Activated CD4-positive, alpha-beta T cell treated with anti-CD3 and anti-CD28 coated beads, Interleukin-2, amount 10 ng/mL, durations not matched to agents 7 days and 5 days (primary cell): Measurements from ENCODE around the gene WIF1. TPM values are rescaled to one million over a fixed set of nuclear protein-coding genes. Genes with fewer than 3 reads are reported as not detected.

ENCODE experiments used
- CTCF ChIA-PET: fragments of 350-600 bp; sonication (Branson Sonifier 250); formaldehyde crosslinking; loops from one replicate; lab custom pipeline; 2021; ENCODE audit warnings: antibody characterized with exemption; lab: Charles Lee
- POLR2A ChIA-PET: fragments of 350-600 bp; sonication (Branson Sonifier 250); formaldehyde crosslinking; loops from one replicate; lab custom pipeline; 2021; ENCODE audit warnings: antibody characterized with exemption; lab: Charles Lee
- DNase-seq: peaks from one replicate; pipeline ENCODE4 v3.0.0-alpha.2; 2020
- H3K27ac Mint-ChIP-seq: one replicate; pipeline ENCODE4 v1.8.0; 2021; ENCODE audit warnings: mild to moderate bottlenecking, moderate library complexity, mixed read lengths
- H3K27me3 Mint-ChIP-seq: one replicate; pipeline ENCODE4 v1.8.0; 2021; ENCODE audit warnings: mixed read lengths
- H3K36me3 Mint-ChIP-seq: one replicate; pipeline ENCODE4 v1.8.0; 2021; ENCODE audit warnings: low read depth, mixed read lengths
- H3K4me1 Mint-ChIP-seq: one replicate; pipeline ENCODE4 v1.8.0; 2021; ENCODE audit warnings: mixed read lengths
- H3K4me3 Mint-ChIP-seq: one replicate; pipeline ENCODE4 v1.8.0; 2021; ENCODE audit warnings: mild to moderate bottlenecking, moderate library complexity, mixed read lengths
- H3K9me3 Mint-ChIP-seq: one replicate; pipeline ENCODE4 v1.8.0; 2021; ENCODE audit warnings: mixed read lengths
- total RNA-seq, 2 experiments: library from RNA; stranded (reverse); gene quantifications; one replicate each; pipeline ENCODE4 v1.2.3, GENCODE V29; 2021

Gene WIF1
- total RNA-seq, 2 experiments from 2014 or later = not detected

DNA sequence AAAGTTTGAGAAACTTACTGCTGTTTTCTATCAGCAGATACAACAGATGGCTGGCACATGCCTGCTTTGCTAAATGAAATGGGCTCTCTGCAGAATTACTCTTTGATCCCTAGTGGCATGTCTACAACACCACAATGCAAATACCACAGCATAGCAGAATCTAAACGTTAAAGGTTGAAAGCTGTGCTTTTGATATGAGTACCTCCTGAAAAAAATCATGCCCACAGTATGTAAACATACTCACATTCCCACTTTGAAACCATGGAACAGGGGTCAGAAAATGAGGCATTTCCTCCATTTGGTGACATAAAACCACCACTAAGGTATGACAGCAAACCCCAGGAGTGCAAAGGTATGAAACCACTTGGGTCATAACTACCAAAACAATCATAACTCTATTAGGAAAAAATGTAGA lies 7.5 kb downstream of the WIF1 start:
- POLR2A ChIA-PET = no interaction called here
- Mint-ChIP-seq H3K36me3 (no peaks in the 10 kb centered on the region), H3K9me3 (no peaks in the 10 kb centered on the region), H3K27me3 (peaks cover 25% of the 10 kb centered on the region), H3K4me3 (no peak overlapping the region), H3K4me1 (no peaks in the 10 kb centered on the region), H3K27ac (no peak overlapping the region)
- no peak for DNase-seq
- CTCF ChIA-PET = no interaction called here

DNA sequence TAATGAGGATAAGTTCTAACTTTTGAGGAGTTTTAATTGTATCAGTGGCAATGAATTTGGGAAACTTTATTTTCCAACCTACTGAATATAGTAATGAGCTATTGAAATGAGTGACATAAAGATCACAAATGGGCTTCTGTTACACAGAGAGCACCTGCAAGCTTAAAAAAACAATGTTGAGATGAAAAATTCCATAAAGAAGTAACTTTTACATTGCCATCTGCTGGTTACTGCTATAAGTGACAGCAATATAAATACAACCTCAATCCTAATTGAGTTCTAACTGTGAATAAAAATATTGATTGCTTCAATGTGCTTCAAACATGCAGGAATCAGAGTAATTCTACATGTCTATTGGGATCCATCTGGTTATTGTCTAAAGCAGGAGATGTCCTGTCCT lies 14.2 kb downstream of the WIF1 start:
- Mint-ChIP-seq H3K4me3 (no peak overlapping the region), H3K27ac (no peak overlapping the region), H3K9me3 (no peaks in the 10 kb centered on the region), H3K36me3 (no peaks in the 10 kb centered on the region), H3K27me3 (peaks cover 15% of the 10 kb centered on the region), H3K4me1 (no peaks in the 10 kb centered on the region)
- POLR2A ChIA-PET = no interaction called here
- CTCF ChIA-PET = interaction anchor here (0.9 kb wide), 1 partner anchor 217 kb away, joined by 3 read pairs; no protein-coding TSS in a partner anchor
- no peak for DNase-seq

DNA sequence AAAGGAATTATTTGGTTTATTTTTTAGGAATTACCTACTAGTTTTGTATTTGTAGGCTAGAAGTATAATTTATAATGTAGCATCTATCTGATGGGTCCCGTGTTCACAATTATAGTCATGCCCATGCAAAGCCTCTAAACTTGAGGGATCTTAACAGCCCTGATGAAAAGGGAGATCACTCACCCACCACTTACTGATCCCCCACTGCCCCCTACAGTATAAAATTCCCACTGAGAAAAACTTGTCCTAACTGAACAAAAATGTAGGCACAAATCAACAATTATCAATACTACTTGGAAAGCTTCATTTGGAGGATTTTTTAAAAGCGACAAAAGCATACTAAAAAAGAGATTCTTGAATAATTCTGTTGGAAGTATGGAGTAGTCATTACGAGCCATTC lies 21.0 kb downstream of the WIF1 start:
- Mint-ChIP-seq H3K27me3 (peaks cover 47% of the 10 kb centered on the region), H3K27ac (no peak overlapping the region), H3K36me3 (no peaks in the 10 kb centered on the region), H3K4me3 (no peak overlapping the region), H3K4me1 (no peaks in the 10 kb centered on the region), H3K9me3 (no peaks in the 10 kb centered on the region)
- ChIA-PET CTCF (no interaction called here), POLR2A (no interaction called here)
- no peak for DNase-seq

DNA sequence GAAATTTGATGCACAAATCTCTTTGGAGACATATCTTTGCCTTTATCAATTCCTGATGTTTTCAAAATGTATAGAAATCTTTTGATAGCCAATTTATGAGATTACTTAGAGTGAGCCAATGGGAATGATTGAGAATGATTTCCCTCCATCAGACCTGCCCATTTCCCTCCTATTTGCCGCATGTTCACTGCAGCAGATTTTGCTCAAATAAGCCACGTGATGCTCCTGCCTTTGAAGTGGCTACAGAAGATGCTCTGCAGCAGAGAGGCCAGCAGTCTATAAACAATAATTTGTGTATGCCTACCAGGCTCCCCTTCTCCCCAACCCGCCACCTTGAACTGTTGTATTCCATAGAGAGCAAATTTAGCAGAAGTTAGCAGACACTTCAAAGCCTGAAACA lies 21.9 kb downstream of the WIF1 start:
- CTCF ChIA-PET = no interaction called here
- no peaks in the 10 kb centered on the region for H3K9me3 Mint-ChIP-seq

GRCh38 chr12:65098364-65098763 lies 22.7 kb downstream of the WIF1 start:
- POLR2A ChIA-PET = no interaction called here
- Mint-ChIP-seq H3K9me3 (no peaks in the 10 kb centered on the region), H3K4me1 (no peaks in the 10 kb centered on the region), H3K27me3 (peaks cover 45% of the 10 kb centered on the region), H3K27ac (no peak overlapping the region), H3K4me3 (no peak overlapping the region), H3K36me3 (no peaks in the 10 kb centered on the region)
- CTCF ChIA-PET = no interaction called here
- DNase-seq = no peak

More for the DNA sequence above, 21.9 kb downstream of the WIF1 start:
- no peaks in the 10 kb centered on the region for H3K36me3 Mint-ChIP-seq
- no peak overlapping the region for H3K27ac Mint-ChIP-seq
- POLR2A ChIA-PET = no interaction called here
- DNase-seq = no peak
- H3K4me1 Mint-ChIP-seq = no peaks in the 10 kb centered on the region
- H3K27me3 Mint-ChIP-seq = peaks cover 47% of the 10 kb centered on the region
- no peak overlapping the region for H3K4me3 Mint-ChIP-seq

- Mint-ChIP-seq H3K9me3 (no peaks in the 10 kb centered on the region), H3K4me3 (no peak overlapping the region), H3K4me1 (no peaks in the 10 kb centered on the region), H3K27ac (no peak overlapping the region), H3K27me3 (peaks cover 41% of the 10 kb centered on the region), H3K36me3 (no peaks in the 10 kb centered on the region)
- ChIA-PET CTCF (no interaction called here), POLR2A (no interaction called here)
- DNase-seq = no peak
Measured at GRCh38 chr12:65094722-65095121, 26.4 kb downstream of the WIF1 start.

DNA sequence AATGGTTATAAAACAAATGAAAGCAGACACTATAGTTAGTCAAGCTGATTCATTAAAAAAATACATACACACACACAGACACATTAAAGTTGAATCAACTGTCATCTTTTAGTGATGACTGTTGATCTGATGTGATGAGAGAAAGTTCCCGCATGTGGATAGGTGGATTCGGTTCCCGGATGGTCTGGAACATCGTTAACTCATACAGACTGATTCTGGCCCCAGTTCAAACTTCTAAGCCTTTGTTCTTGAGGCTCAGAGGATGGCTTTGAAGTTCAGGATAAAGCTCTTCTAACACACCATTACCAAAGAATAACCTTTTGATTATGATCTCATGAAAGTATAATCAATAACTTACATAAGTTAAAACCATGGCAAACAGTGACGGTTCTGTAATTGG lies 27.5 kb downstream of the WIF1 start:
- Mint-ChIP-seq H3K36me3 (no peaks in the 10 kb centered on the region), H3K9me3 (no peaks in the 10 kb centered on the region), H3K27me3 (peaks cover 31% of the 10 kb centered on the region), H3K4me3 (no peak overlapping the region), H3K4me1 (no peaks in the 10 kb centered on the region), H3K27ac (no peak overlapping the region)
- ChIA-PET CTCF (no interaction called here), POLR2A (no interaction called here)
- no peak for DNase-seq

DNA sequence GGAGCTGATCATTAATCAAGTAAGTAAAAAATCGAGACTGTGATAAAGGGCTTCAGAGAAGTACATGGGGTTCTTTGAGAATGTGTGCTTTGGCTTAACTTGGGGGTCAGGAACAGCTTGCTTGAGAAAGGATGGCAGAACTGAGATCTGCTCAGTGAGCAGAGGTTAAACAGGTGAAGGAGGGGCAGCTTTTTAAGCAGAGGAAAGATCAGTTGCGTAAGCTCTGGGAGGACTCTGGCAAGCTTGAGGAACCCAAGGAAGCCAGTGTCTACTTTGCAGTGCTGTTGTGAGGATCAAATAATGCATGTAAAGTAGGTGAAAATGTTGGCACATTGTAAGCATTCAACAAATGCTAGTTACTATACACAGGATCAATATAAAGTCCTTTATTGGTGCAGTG lies 30.6 kb downstream of the WIF1 start:
- CTCF ChIA-PET = no interaction called here
- DNase-seq = no peak
- POLR2A ChIA-PET = no interaction called here
- no peaks in the 10 kb centered on the region for H3K4me1 Mint-ChIP-seq
- no peak overlapping the region for H3K4me3 Mint-ChIP-seq
- peaks cover 21% of the 10 kb centered on the region for H3K27me3 Mint-ChIP-seq
- no peaks in the 10 kb centered on the region for H3K36me3 Mint-ChIP-seq
- H3K27ac Mint-ChIP-seq = no peak overlapping the region
- H3K9me3 Mint-ChIP-seq = no peaks in the 10 kb centered on the region

- H3K36me3 Mint-ChIP-seq = no peaks in the 10 kb centered on the region
- no peak overlapping the region for H3K4me3 Mint-ChIP-seq
- H3K27me3 Mint-ChIP-seq = peaks cover 36% of the 10 kb centered on the region
- no peak overlapping the region for H3K27ac Mint-ChIP-seq
- ChIA-PET POLR2A (no interaction called here), CTCF (no interaction called here)
- no peaks in the 10 kb centered on the region for H3K9me3 Mint-ChIP-seq
- DNase-seq = no peak
- H3K4me1 Mint-ChIP-seq = no peaks in the 10 kb centered on the region
Measured at GRCh38 chr12:65086236-65086635, 34.9 kb downstream of the WIF1 start.

- H3K4me1 Mint-ChIP-seq = no peaks in the 10 kb centered on the region
- no peak overlapping the region for H3K27ac Mint-ChIP-seq
- H3K9me3 Mint-ChIP-seq = no peaks in the 10 kb centered on the region
- ChIA-PET CTCF (no interaction called here), POLR2A (interaction anchor here (0.6 kb wide), 1 partner anchor 123 kb away, joined by 3 read pairs; no protein-coding TSS in a partner anchor)
- H3K27me3 Mint-ChIP-seq = peaks cover 39% of the 10 kb centered on the region
- H3K4me3 Mint-ChIP-seq = no peak overlapping the region
- H3K36me3 Mint-ChIP-seq = no peaks in the 10 kb centered on the region
- DNase-seq = no peak
Measured at GRCh38 chr12:65084579-65084978, 36.5 kb downstream of the WIF1 start.

GRCh38 chr12:65083581-65083980 lies 37.5 kb downstream of the WIF1 start:
- CTCF ChIA-PET = no interaction called here
- no peaks in the 10 kb centered on the region for H3K4me1 Mint-ChIP-seq

GRCh38 chr12:65082406-65082805 lies 38.7 kb downstream of the WIF1 start:
- DNase-seq = no peak
- H3K36me3 Mint-ChIP-seq = no peaks in the 10 kb centered on the region
- ChIA-PET POLR2A (no interaction called here), CTCF (no interaction called here)
- H3K27me3 Mint-ChIP-seq = peaks cover 45% of the 10 kb centered on the region
- H3K9me3 Mint-ChIP-seq = no peaks in the 10 kb centered on the region
- no peak overlapping the region for H3K27ac Mint-ChIP-seq
- no peak overlapping the region for H3K4me3 Mint-ChIP-seq
- H3K4me1 Mint-ChIP-seq = no peaks in the 10 kb centered on the region

More at GRCh38 chr12:65083581-65083980, 37.5 kb downstream of the WIF1 start:
- POLR2A ChIA-PET = no interaction called here
- Mint-ChIP-seq H3K27me3 (peaks cover 41% of the 10 kb centered on the region), H3K4me3 (no peak overlapping the region), H3K27ac (no peak overlapping the region), H3K9me3 (no peaks in the 10 kb centered on the region), H3K36me3 (no peaks in the 10 kb centered on the region)
- no peak for DNase-seq

DNA sequence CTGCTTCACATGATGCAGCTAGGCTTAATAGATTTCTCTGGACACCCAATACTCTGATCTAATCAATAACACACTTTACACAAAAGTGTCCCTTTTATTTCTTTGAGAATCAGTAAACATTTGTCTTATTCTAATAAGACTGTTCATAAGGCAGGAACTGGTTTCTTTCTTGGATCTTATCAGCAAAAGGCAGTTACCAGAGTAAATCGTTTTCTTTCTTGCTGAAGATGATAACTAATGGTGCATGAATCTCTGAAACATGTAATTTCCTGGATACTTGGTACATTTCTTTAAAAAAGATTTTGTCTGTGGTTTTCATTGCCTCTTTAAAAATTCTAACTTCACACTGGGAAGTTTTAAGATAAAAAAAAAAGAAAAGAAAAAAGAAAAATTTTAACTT lies 39.6 kb downstream of the WIF1 start:
- POLR2A ChIA-PET = no interaction called here
- H3K36me3 Mint-ChIP-seq = no peaks in the 10 kb centered on the region
- H3K27me3 Mint-ChIP-seq = peaks cover 40% of the 10 kb centered on the region
- no peak for DNase-seq
- no peaks in the 10 kb centered on the region for H3K9me3 Mint-ChIP-seq
- no peak overlapping the region for H3K4me3 Mint-ChIP-seq
- CTCF ChIA-PET = no interaction called here
- H3K4me1 Mint-ChIP-seq = no peaks in the 10 kb centered on the region
- no peak overlapping the region for H3K27ac Mint-ChIP-seq

DNA sequence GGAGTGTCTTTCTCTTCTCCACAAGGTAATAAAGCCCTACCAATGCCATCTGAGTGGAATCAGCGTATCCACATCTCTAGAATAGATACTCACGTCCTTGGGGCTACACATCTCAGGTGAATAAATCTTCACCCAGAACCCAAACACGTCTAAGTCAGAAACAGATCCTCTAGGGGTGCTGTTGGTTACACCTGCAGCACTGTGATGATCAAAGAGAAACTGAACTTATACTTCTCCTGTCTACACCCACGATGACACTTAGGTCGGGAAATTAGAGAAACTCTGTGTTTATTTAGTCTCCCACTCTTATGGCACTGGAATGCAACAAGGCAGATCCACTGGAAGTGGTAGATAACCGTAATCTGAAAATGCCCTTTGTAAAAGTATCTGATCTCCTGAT lies 46.2 kb downstream of the WIF1 start:
- no peaks in the 10 kb centered on the region for H3K9me3 Mint-ChIP-seq
- H3K4me3 Mint-ChIP-seq = no peak overlapping the region
- no peaks in the 10 kb centered on the region for H3K4me1 Mint-ChIP-seq
- no peak for DNase-seq
- peaks cover 30% of the 10 kb centered on the region for H3K27me3 Mint-ChIP-seq
- POLR2A ChIA-PET = no interaction called here
- no peaks in the 10 kb centered on the region for H3K36me3 Mint-ChIP-seq
- CTCF ChIA-PET = no interaction called here
- H3K27ac Mint-ChIP-seq = no peak overlapping the region
